ENCODE measurements around the gene ANKRD34A.
A peak's percentile ranks its signal among the peaks of the same experiment; 100 is the strongest.

Gene ANKRD34A

DNA sequence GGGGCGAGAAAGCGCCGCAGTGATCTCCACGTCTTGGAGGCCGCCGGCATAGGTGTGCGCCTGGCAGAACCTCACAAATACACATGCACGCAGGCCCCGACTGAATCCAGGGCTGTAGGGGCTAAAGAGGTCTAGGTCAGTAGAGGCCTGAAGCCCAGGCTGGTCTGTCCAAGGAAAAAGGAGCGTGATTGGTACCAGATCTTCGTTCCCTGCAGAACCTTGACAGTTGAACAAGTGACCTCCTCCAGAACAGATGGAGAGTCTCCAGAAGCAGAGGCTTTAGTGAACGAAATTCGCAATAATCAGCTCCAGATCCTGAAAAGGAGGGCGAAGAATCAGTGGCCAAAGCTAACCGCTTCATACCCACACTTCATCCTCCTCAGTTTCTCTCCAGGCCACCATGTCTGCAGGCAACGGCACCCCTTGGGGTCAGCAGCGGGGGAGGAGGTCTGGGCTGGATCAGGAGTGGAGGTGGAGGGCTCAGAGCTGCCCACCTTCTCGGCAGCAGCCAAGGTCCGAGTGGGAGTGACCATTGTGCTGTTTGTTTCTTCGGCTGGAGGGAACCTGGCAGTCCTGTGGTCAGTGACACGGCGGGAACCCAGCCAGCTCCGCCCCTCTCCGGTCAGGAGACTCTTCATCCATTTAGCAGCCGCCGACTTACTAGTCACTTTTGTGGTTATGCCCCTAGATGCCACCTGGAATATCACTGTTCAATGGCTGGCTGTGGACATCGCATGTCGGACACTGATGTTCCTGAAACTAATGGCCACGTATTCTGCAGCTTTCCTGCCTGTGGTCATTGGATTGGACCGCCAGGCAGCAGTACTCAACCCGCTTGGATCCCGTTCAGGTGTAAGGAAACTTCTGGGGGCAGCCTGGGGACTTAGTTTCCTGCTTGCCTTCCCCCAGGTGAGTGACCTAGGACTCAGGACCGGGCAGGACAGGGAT is 45.1 kb downstream of the ANKRD34A start:
- H3K27ac ChIP-seq, result peak overlapping the region; percentile 88
- H3K27me3 ChIP-seq (ENCODE audit: insufficient read depth, low read depth, severe bottlenecking), result no peaks in the 10 kb centered on the region
- H3K9me3 ChIP-seq (ENCODE audit: severe bottlenecking), result no peaks in the 10 kb centered on the region
- TF ChIP-seq, protein P1, sequence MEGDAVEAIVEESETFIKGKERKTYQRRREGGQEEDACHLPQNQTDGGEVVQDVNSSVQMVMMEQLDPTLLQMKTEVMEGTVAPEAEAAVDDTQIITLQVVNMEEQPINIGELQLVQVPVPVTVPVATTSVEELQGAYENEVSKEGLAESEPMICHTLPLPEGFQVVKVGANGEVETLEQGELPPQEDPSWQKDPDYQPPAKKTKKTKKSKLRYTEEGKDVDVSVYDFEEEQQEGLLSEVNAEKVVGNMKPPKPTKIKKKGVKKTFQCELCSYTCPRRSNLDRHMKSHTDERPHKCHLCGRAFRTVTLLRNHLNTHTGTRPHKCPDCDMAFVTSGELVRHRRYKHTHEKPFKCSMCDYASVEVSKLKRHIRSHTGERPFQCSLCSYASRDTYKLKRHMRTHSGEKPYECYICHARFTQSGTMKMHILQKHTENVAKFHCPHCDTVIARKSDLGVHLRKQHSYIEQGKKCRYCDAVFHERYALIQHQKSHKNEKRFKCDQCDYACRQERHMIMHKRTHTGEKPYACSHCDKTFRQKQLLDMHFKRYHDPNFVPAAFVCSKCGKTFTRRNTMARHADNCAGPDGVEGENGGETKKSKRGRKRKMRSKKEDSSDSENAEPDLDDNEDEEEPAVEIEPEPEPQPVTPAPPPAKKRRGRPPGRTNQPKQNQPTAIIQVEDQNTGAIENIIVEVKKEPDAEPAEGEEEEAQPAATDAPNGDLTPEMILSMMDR (IDR thresholded peaks at IDR 0.05; ENCODE audit: low read depth, low read length), result no peak
- H3K36me3 ChIP-seq, result peaks cover 51% of the 10 kb centered on the region
- H3K4me3 ChIP-seq (ENCODE audit: low read depth, low read length), result peak overlapping the region; percentile 65
- peak; percentile 83 for DNase-seq

- TF ChIP-seq, protein P1 (IDR thresholded peaks at IDR 0.05; ENCODE audit: low read depth, low read length), result 0 out of 2 replicates have a peak, but pooled peaks have one; percentile 4
- H3K9me3 ChIP-seq (ENCODE audit: severe bottlenecking), result no peaks in the 10 kb centered on the region
- H3K27me3 ChIP-seq (ENCODE audit: insufficient read depth, low read depth, severe bottlenecking), result no peaks in the 10 kb centered on the region
- peak within 1 kb of the TSS; percentile 65 for H3K4me3 ChIP-seq (ENCODE audit: low read depth, low read length)
- peak within 1 kb of the TSS; percentile 88 for H3K27ac ChIP-seq
- DNase-seq, result peak; percentile 97
- peaks cover 54% of the 10 kb centered on the region for H3K36me3 ChIP-seq
These were observed 46.0 kb downstream of the ANKRD34A start, which contains the start of gene PEX11B for GRCh38 chr1:145918144-145918991. TSS of gene PEX11B (minus strand) at chr1:145918717. CDS start at chr1:145918688, 29 bp downstream.

GRCh38 chr1:145917595-145917994 is 46.8 kb downstream of the ANKRD34A start:
- Histone ChIP-seq H3K9me3 (ENCODE audit: severe bottlenecking) (no peaks in the 10 kb centered on the region), H3K27me3 (ENCODE audit: insufficient read depth, low read depth, severe bottlenecking) (no peaks in the 10 kb centered on the region), H3K27ac (no peak overlapping the region), H3K36me3 (peaks cover 48% of the 10 kb centered on the region), H3K4me3 (ENCODE audit: low read depth, low read length) (peak overlapping the region; percentile 65)
- DNase-seq, result no peak
- TF ChIP-seq, protein P1 (IDR thresholded peaks at IDR 0.05; ENCODE audit: low read depth, low read length), result no peak

DNA sequence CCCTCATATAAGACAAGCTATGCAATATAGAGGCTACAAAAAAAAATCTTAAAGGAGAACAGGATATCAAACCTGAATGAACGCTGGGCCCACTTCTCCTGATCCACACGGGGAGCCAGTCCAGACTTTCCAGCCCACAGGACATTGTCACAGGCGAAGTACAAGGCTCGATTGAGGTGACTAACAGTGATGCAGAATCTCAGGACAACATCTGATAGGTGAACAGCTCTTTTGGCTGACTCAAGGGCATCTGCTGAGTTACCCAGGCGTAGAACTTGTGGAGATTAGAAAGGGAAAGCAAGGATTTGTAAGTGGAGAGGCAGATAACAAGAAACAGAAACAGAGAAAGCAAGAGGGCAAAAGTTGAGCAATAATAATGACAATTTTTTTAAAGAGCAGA is 47.6 kb downstream of the ANKRD34A start:
- Histone ChIP-seq H3K4me3 (ENCODE audit: low read depth, low read length) (no peak overlapping the region), H3K27me3 (ENCODE audit: insufficient read depth, low read depth, severe bottlenecking) (no peaks in the 10 kb centered on the region), H3K36me3 (peaks cover 51% of the 10 kb centered on the region), H3K9me3 (ENCODE audit: severe bottlenecking) (no peaks in the 10 kb centered on the region), H3K27ac (no peak overlapping the region)
- DNase-seq, result no peak
- TF ChIP-seq, protein P1 (IDR thresholded peaks at IDR 0.05; ENCODE audit: low read depth, low read length), result no peak

- Histone ChIP-seq H3K9me3 (ENCODE audit: severe bottlenecking) (no peaks in the 10 kb centered on the region), H3K27me3 (ENCODE audit: insufficient read depth, low read depth, severe bottlenecking) (no peaks in the 10 kb centered on the region), H3K36me3 (peaks cover 58% of the 10 kb centered on the region), H3K4me3 (ENCODE audit: low read depth, low read length) (no peak overlapping the region), H3K27ac (no peak overlapping the region)
- no peak for DNase-seq
- TF ChIP-seq, protein P1 (IDR thresholded peaks at IDR 0.05; ENCODE audit: low read depth, low read length), result no peak
These were observed 52.2 kb downstream of the ANKRD34A start for GRCh38 chr1:145912128-145912641.
